Measurements from ENCODE around the gene PRKCB.

GRCh38 chr16:24165273-24165672, 329.5 kb downstream of the PRKCB start:
- TF ChIP-seq POLR2A (IDR thresholded peaks at IDR 0.05) (no peak), CTCF (IDR thresholded peaks at IDR 0.05) (no peak)

Measured in testis (tissue), 2 donors.